AG09319 (cell line): ENCODE data around the gene STX8.

ENCODE experiments used
- DNase-seq: peaks from one replicate; pipeline ENCODE4 v3.0.0-alpha.2; 2010; ENCODE audit warnings: low read depth; ENCODE audit errors: extremely low read depth
- CTCF ChIP-seq: IDR thresholded peaks from 2 replicates; pipeline ENCODE4 v1.5.1; 2011; ENCODE audit warnings: low read depth, mild to moderate bottlenecking, inconsistent platforms, low read length, moderate library complexity

Gene STX8

GRCh38 chr17:9536061-9536460, 39.6 kb downstream of the STX8 start:
- TF ChIP-seq CTCF, result no peak
- DNase-seq, result no peak

- TF ChIP-seq CTCF, result no peak
- DNase-seq, result no peak
Measured at GRCh38 chr17:9533441-9533840, 42.2 kb downstream of the STX8 start.

GRCh38 chr17:9532715-9533114, 42.9 kb downstream of the STX8 start:
- TF ChIP-seq CTCF, result no peak
- DNase-seq, result no peak

GRCh38 chr17:9531034-9531433, 44.6 kb downstream of the STX8 start:
- DNase-seq, result no peak
- no peak for TF ChIP-seq CTCF

GRCh38 chr17:9529033-9529700, 46.5 kb downstream of the STX8 start:
- DNase-seq, result no peak
- TF ChIP-seq CTCF, result peak; percentile 60

- no peak for DNase-seq
Measured at GRCh38 chr17:9527788-9528187, 47.8 kb downstream of the STX8 start.

GRCh38 chr17:9522074-9522473, 53.5 kb downstream of the STX8 start:
- DNase-seq, result peak; percentile 20
- peak; percentile 58 for TF ChIP-seq CTCF

More at GRCh38 chr17:9527788-9528187, 47.8 kb downstream of the STX8 start:
- TF ChIP-seq CTCF, result no peak
